ENCODE measurements around the gene CALR. TPM values are rescaled to one million over a fixed set of nuclear protein-coding genes. Genes with fewer than 3 reads are reported as not detected.
A peak's percentile ranks its signal among the peaks of the same experiment; 100 is the strongest.

Gene CALR
- total and polyA plus RNA-seq, 9 of the 15 experiments (the other 6 are each of a cell fraction or from before 2014, with no cell fraction given): 126 to 811 (median 642) TPM

DNA sequence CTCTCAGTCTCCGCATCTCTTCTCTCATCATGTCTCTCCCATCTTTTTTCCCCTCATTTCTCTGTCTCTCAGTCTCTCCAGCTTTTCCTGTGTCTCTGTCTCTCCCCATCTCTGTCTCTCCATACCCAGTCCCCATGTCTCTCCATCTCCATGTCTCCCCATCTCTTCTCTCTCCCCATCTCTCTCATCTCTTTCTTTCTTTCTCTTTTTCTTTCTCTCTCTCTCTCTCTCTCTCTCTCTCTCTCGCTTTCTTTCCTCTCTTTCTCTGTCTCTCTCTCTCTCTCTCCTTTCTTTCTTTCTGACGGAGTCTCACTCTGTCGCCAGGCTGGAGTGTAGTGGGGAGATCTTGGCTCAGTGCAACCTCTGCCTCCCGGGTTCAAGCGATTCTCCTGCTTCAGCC is 44.2 kb downstream of the CALR start (continued):
- TF ChIP-seq OTX1 (CRISPR knock-in tag; IDR thresholded peaks at IDR 0.05) (peak; percentile 61; the same call in 1 of the 2 replicates), NCOA4 (IDR thresholded peaks at IDR 0.05; ENCODE audit: partially characterized antibody) (peak; percentile 49), ZNF124 (CRISPR knock-in tag; IDR thresholded peaks at IDR 0.05) (no peak), RB1 (IDR thresholded peaks at IDR 0.05; ENCODE audit: low read depth) (no peak), COPS2 (conservative IDR thresholded peaks at IDR 0.05) (no peak), EP400 (IDR thresholded peaks at IDR 0.05) (no peak)
- TF ChIP-seq, protein P1, sequence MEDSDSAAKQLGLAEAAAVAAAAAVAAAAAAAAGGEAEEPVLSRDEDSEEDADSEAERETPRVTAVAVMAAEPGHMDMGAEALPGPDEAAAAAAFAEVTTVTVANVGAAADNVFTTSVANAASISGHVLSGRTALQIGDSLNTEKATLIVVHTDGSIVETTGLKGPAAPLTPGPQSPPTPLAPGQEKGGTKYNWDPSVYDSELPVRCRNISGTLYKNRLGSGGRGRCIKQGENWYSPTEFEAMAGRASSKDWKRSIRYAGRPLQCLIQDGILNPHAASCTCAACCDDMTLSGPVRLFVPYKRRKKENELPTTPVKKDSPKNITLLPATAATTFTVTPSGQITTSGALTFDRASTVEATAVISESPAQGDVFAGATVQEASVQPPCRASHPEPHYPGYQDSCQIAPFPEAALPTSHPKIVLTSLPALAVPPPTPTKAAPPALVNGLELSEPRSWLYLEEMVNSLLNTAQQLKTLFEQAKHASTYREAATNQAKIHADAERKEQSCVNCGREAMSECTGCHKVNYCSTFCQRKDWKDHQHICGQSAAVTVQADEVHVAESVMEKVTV (CRISPR knock-in tag; IDR thresholded peaks at IDR 0.05): no peak

DNA sequence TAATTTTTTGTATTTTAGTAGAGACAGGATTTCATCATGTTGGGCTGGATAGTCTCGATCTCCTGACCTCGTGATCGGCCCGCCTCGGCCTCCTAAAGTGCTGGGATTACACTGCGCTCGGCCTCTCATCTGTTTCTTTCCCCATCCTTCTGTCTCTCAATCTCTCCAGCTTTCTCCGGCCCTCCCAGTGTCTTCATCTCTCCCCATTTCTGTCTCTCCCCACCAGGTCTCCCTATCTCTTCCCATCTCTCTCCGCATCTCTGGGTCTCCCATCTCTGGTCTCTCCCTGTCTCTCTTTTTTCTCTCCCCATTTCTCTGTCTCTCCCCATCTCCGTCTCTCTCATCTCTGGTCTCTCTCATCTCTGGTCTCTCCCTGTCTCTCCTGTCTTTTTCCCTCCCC is 44.7 kb downstream of the CALR start:
- CTCF ChIA-PET (ENCODE audit: low intra/inter-chr PET ratio): interaction anchor here (0.6 to 2.2 kb wide), 6 partner anchors 51 to 980 kb away, joined by 3 to 10 read pairs (median 4); no protein-coding TSS in a partner anchor
- peak overlapping the region; percentile 48 for H3K4me2 ChIP-seq (ENCODE audit: insufficient read depth, low read length)
- ATAC-seq (no peak), FAIRE-seq (no peak), DNase-seq (ENCODE audit: extremely low read depth in 1 of 4, low spot score in 3 of 4) (no peak)
- in situ Hi-C loops (cut with MboI) (no loop called here), intact Hi-C loops (cut with micrococcal nuclease) (loop anchor here (1.0 kb wide), 2 partner anchors 51 to 78 kb away; no protein-coding TSS in a partner anchor)
- POLR2A ChIA-PET: interaction anchor here (1.1 kb wide), 1 partner anchor 116 kb away, joined by 4 read pairs; no protein-coding TSS in a partner anchor
- H3K9me3 ChIP-seq (replicated peaks; ENCODE audit: control insufficient read depth, insufficient read depth, low read depth, low read length): no peaks in the 10 kb centered on the region
- peaks cover 21 to 49% of the 10 kb centered on the region in 2 experiments; a peak in 4 of 5 replicates for H3K4me1 ChIP-seq (replicated peaks in 1 of 2; ENCODE audit: control insufficient read depth in 2 of 2, insufficient read depth in 2 of 2, low read length in 2 of 2)
- 69% methylated on average over 8 of the region's 10 CpGs for WGBS (ENCODE audit: insufficient coverage, low coverage, missing lambda C conversion rate)
- BruUV-seq (replicated peaks): no TSS peak
- H2AFZ ChIP-seq (ENCODE audit: low read depth, low read length): peak overlapping the region; percentile 64
- H3K4me3 ChIP-seq: peak overlapping the region; percentile 42
- H3K27ac ChIP-seq (ENCODE audit: extremely low read depth, low read depth, low read length): no peak overlapping the region
- no peaks in the 10 kb centered on the region for H3K27me3 ChIP-seq (ENCODE audit: control insufficient read depth in 2 of 2, insufficient read depth in 2 of 2, low read length in 2 of 2)
- H3K36me3 ChIP-seq (ENCODE audit: control insufficient read depth, insufficient read depth, low read length): no peaks in the 10 kb centered on the region
- H3K9me1 ChIP-seq (ENCODE audit: control insufficient read depth, insufficient read depth, low read length): no peaks in the 10 kb centered on the region
- no peaks in the 10 kb centered on the region for H4K20me1 ChIP-seq (replicated peaks; ENCODE audit: control insufficient read depth, insufficient read depth, low read length)
- no peaks in the 10 kb centered on the region for H3K79me2 ChIP-seq (ENCODE audit: control insufficient read depth, insufficient read depth, low read length)
- no peak overlapping the region for H3K9ac ChIP-seq (ENCODE audit: insufficient read depth in 1 of 2, low read depth in 2 of 2, low read length in 2 of 2)
- TF ChIP-seq ERF (CRISPR knock-in tag; IDR thresholded peaks at IDR 0.05) (no peak), TOE1 (IDR thresholded peaks at IDR 0.05; ENCODE audit: borderline replicate concordance) (no peak), TOE1 (CRISPR knock-in tag; IDR thresholded peaks at IDR 0.05; ENCODE audit: borderline replicate concordance, low read depth) (no peak), CEBPG (CRISPR knock-in tag; IDR thresholded peaks at IDR 0.05) (no peak), CEBPG (tag; conservative IDR thresholded peaks at IDR 0.05 in 1 of 2, IDR thresholded peaks at IDR 0.05 in 1 of 2) (peak in 1 of 2 experiments; percentile 20; a peak in 1 of 4 replicates), BCOR (IDR thresholded peaks at IDR 0.05) (no peak; the same call in 1 of the 2 replicates), STAT5A (IDR thresholded peaks at IDR 0.05; ENCODE audit: borderline replicate concordance, low read length) (no peak), MCM2 (IDR thresholded peaks at IDR 0.05; ENCODE audit: low read depth) (no peak), SNAPC5 (CRISPR knock-in tag; IDR thresholded peaks at IDR 0.05) (no peak), IRF9 (tag; IDR thresholded peaks at IDR 0.05) (no peak), EP400 (IDR thresholded peaks at IDR 0.05) (0 out of 2 replicates have a peak, but pooled peaks have one; percentile 0)
- TF ChIP-seq, protein P2, sequence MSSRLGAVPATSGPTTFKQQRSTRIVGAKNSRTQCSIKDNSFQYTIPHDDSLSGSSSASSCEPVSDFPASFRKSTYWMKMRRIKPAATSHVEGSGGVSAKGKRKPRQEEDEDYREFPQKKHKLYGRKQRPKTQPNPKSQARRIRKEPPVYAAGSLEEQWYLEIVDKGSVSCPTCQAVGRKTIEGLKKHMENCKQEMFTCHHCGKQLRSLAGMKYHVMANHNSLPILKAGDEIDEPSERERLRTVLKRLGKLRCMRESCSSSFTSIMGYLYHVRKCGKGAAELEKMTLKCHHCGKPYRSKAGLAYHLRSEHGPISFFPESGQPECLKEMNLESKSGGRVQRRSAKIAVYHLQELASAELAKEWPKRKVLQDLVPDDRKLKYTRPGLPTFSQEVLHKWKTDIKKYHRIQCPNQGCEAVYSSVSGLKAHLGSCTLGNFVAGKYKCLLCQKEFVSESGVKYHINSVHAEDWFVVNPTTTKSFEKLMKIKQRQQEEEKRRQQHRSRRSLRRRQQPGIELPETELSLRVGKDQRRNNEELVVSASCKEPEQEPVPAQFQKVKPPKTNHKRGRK (tag; IDR thresholded peaks at IDR 0.05): peak; percentile 87
